Neural cell (in vitro differentiated cells): ENCODE measurements around the gene ACTL8. TPM values are rescaled to one million over a fixed set of nuclear protein-coding genes. Genes with fewer than 3 reads are reported as not detected.

Source experiments
- H2AFZ ChIP-seq: fragments of 200-600, 300-800 bp; sonication (generic), shearing (Covaris generic); 2 replicates; pipeline ENCODE4 v1.6.0; 2014; ENCODE audit warnings: low read depth, mild to moderate bottlenecking, antibody characterized with exemption, low read length, moderate library complexity
- H3F3A ChIP-seq: fragments of 200-600 bp; shearing (Covaris generic); 2 replicates; pipeline ENCODE4 v1.6.1; 2016; ENCODE audit warnings: mild to moderate bottlenecking, moderate library complexity, mixed read lengths, antibody characterized with exemption, low read length; ENCODE audit not compliant: insufficient read depth, poor library complexity, severe bottlenecking
- H3K27ac ChIP-seq: fragments of 200-600, 300-800 bp; sonication (generic), shearing (Covaris generic); 2 replicates; pipeline ENCODE4 v1.5.1; 2014; ENCODE audit warnings: mild to moderate bottlenecking, low read length, moderate library complexity
- H3K27me3 ChIP-seq: fragments of 300-800, 200-600 bp; sonication (generic), shearing (Covaris generic); 2 replicates; pipeline ENCODE4 v1.6.0; 2014; ENCODE audit warnings: mild to moderate bottlenecking, low read depth, low read length, moderate library complexity; ENCODE audit not compliant: insufficient read depth
- H3K36me3 ChIP-seq: fragments of 300-800, 200-600 bp; sonication (generic), shearing (Covaris generic); 2 replicates; pipeline ENCODE4 v1.5.1; 2014; ENCODE audit warnings: mild to moderate bottlenecking, antibody characterized with exemption, low read length, moderate library complexity; ENCODE audit not compliant: insufficient read depth
- H3K4me2 ChIP-seq: fragments of 300-800, 200-600 bp; sonication (generic), shearing (Covaris generic); 2 replicates; pipeline ENCODE4 v1.6.0; 2014; ENCODE audit warnings: mild to moderate bottlenecking, low read length
- H3K4me3 ChIP-seq: fragments of 300-800, 200-600 bp; sonication (generic), shearing (Covaris generic); 2 replicates; pipeline ENCODE4 v1.5.1; 2014; ENCODE audit warnings: mild to moderate bottlenecking, low read length, moderate library complexity
- H3K79me2 ChIP-seq: fragments of 200-600 bp; shearing (Covaris generic); replicated peaks from 2 replicates; pipeline ENCODE4 v1.6.0; 2014; ENCODE audit warnings: mild to moderate bottlenecking, low read length, moderate library complexity; ENCODE audit not compliant: insufficient read depth
- H3K9ac ChIP-seq: fragments of 300-800, 200-600 bp; sonication (generic), shearing (Covaris generic); 2 replicates; pipeline ENCODE4 v1.6.1; 2016; ENCODE audit warnings: mild to moderate bottlenecking, low read length, mixed read lengths
- H3K9me2 ChIP-seq: fragments of 200-600 bp; shearing (Covaris generic); 2 replicates; pipeline ENCODE4 v1.6.1; 2016; ENCODE audit warnings: mild to moderate bottlenecking, low read length, mixed read lengths; ENCODE audit not compliant: insufficient read depth
- H3K9me3 ChIP-seq: fragments of 200-600, 300-800 bp; sonication (generic), shearing (Covaris generic); 2 replicates; pipeline ENCODE4 v1.6.1; 2016; ENCODE audit warnings: mild to moderate bottlenecking, mixed run types, low read length, moderate library complexity, mixed read lengths
- H4K20me1 ChIP-seq: fragments of 200-600 bp; shearing (Covaris generic); 2 replicates; pipeline ENCODE4 v1.6.1; 2016; ENCODE audit warnings: mild to moderate bottlenecking, mixed run types; ENCODE audit not compliant: insufficient read depth
- EP300 ChIP-seq: fragments of 450-650 bp; conservative IDR thresholded peaks from 2 replicates; pipeline ENCODE4 v1.6.1; 2014; ENCODE audit warnings: antibody characterized with exemption, mild to moderate bottlenecking, moderate library complexity; ENCODE audit not compliant: poor library complexity, severe bottlenecking
- EZH2 ChIP-seq: fragments of 200-600, 300-800 bp; shearing (Covaris generic), sonication (generic); IDR thresholded peaks from 2 replicates; pipeline ENCODE4 v1.6.1; 2014; ENCODE audit warnings: antibody characterized with exemption, low read length, borderline replicate concordance, mild to moderate bottlenecking; ENCODE audit not compliant: insufficient read depth, poor library complexity, severe bottlenecking
- MXI1 ChIP-seq: fragments of 450-650 bp; conservative IDR thresholded peaks from 2 replicates; pipeline ENCODE4 v1.6.1; 2014; ENCODE audit warnings: antibody characterized with exemption, mild to moderate bottlenecking; ENCODE audit not compliant: poor library complexity, severe bottlenecking
- POLR2AphosphoS5 ChIP-seq: IDR thresholded peaks from 2 replicates; pipeline ENCODE4 v1.6.1; 2012
- RAD21 ChIP-seq: fragments of 450-650 bp; conservative IDR thresholded peaks from 2 replicates; pipeline ENCODE4 v1.6.1; 2014; ENCODE audit warnings: antibody characterized with exemption, mild to moderate bottlenecking, moderate library complexity
- SMC3 ChIP-seq: fragments of 450-650 bp; conservative IDR thresholded peaks from 2 replicates; pipeline ENCODE4 v1.6.1; 2014; ENCODE audit warnings: antibody characterized with exemption, mild to moderate bottlenecking, moderate library complexity; ENCODE audit not compliant: poor library complexity
- TAF1 ChIP-seq: IDR thresholded peaks from 2 replicates; pipeline ENCODE4 v1.6.1; 2012; ENCODE audit warnings: low read depth
- polyA plus RNA-seq: library from polyadenylated mRNA; depleted of rRNA; stranded (reverse); fragments of >200 nt; gene quantifications from 2 replicates; pipeline ENCODE4 v1.2.3, GENCODE V29; 2014
- TF ChIP-seq, protein P1 (sequence below): IDR thresholded peaks from 2 replicates; pipeline ENCODE4 v1.6.1; 2012; ENCODE audit warnings: borderline replicate concordance
- TF ChIP-seq, protein P2 (sequence below): fragments of 450-650 bp; IDR thresholded peaks from 2 replicates; pipeline ENCODE4 v1.5.1; 2014; ENCODE audit warnings: antibody characterized with exemption, mild to moderate bottlenecking, moderate library complexity; ENCODE audit not compliant: poor library complexity, severe bottlenecking

Gene ACTL8
- polyA plus RNA-seq, 1 donor from 2014 or later = not detected

DNA sequence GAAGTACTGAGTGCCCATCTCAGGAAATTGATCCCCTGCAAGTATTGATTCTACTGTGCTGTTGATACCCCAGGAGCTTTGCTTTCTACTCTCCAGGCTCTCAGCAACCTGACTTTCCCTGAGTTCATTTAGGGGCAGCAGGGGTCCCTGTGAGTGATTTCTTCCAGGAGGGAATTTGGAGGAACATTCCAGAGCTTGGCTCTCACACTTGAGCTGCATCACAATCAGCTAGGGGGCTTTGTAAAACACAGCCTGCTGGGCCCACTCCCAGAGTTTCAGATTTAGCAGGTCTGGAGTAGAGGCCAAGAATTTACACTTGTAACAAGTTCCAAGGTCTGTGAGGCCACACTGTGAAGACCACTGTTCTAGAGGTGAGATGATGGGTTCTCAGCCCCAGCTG, 16.1 kb upstream of the ACTL8 start:
- no peaks in the 10 kb centered on the region for H3K79me2 ChIP-seq
- no peak for TF ChIP-seq TAF1
- TF ChIP-seq SMC3 = no peak
- no peak for TF ChIP-seq RAD21
- TF ChIP-seq, protein P1, sequence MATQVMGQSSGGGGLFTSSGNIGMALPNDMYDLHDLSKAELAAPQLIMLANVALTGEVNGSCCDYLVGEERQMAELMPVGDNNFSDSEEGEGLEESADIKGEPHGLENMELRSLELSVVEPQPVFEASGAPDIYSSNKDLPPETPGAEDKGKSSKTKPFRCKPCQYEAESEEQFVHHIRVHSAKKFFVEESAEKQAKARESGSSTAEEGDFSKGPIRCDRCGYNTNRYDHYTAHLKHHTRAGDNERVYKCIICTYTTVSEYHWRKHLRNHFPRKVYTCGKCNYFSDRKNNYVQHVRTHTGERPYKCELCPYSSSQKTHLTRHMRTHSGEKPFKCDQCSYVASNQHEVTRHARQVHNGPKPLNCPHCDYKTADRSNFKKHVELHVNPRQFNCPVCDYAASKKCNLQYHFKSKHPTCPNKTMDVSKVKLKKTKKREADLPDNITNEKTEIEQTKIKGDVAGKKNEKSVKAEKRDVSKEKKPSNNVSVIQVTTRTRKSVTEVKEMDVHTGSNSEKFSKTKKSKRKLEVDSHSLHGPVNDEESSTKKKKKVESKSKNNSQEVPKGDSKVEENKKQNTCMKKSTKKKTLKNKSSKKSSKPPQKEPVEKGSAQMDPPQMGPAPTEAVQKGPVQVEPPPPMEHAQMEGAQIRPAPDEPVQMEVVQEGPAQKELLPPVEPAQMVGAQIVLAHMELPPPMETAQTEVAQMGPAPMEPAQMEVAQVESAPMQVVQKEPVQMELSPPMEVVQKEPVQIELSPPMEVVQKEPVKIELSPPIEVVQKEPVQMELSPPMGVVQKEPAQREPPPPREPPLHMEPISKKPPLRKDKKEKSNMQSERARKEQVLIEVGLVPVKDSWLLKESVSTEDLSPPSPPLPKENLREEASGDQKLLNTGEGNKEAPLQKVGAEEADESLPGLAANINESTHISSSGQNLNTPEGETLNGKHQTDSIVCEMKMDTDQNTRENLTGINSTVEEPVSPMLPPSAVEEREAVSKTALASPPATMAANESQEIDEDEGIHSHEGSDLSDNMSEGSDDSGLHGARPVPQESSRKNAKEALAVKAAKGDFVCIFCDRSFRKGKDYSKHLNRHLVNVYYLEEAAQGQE = no peak
- no peak for TF ChIP-seq EZH2
- no peak for TF ChIP-seq POLR2AphosphoS5
- TF ChIP-seq, protein P2, sequence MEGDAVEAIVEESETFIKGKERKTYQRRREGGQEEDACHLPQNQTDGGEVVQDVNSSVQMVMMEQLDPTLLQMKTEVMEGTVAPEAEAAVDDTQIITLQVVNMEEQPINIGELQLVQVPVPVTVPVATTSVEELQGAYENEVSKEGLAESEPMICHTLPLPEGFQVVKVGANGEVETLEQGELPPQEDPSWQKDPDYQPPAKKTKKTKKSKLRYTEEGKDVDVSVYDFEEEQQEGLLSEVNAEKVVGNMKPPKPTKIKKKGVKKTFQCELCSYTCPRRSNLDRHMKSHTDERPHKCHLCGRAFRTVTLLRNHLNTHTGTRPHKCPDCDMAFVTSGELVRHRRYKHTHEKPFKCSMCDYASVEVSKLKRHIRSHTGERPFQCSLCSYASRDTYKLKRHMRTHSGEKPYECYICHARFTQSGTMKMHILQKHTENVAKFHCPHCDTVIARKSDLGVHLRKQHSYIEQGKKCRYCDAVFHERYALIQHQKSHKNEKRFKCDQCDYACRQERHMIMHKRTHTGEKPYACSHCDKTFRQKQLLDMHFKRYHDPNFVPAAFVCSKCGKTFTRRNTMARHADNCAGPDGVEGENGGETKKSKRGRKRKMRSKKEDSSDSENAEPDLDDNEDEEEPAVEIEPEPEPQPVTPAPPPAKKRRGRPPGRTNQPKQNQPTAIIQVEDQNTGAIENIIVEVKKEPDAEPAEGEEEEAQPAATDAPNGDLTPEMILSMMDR = no peak
- TF ChIP-seq MXI1 = no peak
- no peak for TF ChIP-seq EP300
- no peak overlapping the region for H3K27ac ChIP-seq
- H3F3A ChIP-seq = no peaks in the 10 kb centered on the region
- no peaks in the 10 kb centered on the region for H3K9me2 ChIP-seq
- no peak overlapping the region for H3K9ac ChIP-seq
- no peaks in the 10 kb centered on the region for H3K36me3 ChIP-seq
- H3K9me3 ChIP-seq = no peaks in the 10 kb centered on the region
- H4K20me1 ChIP-seq = no peaks in the 10 kb centered on the region
- no peaks in the 10 kb centered on the region for H3K27me3 ChIP-seq
- no peak overlapping the region for H2AFZ ChIP-seq
- H3K4me3 ChIP-seq = no peak overlapping the region
- H3K4me2 ChIP-seq = no peak overlapping the region

DNA sequence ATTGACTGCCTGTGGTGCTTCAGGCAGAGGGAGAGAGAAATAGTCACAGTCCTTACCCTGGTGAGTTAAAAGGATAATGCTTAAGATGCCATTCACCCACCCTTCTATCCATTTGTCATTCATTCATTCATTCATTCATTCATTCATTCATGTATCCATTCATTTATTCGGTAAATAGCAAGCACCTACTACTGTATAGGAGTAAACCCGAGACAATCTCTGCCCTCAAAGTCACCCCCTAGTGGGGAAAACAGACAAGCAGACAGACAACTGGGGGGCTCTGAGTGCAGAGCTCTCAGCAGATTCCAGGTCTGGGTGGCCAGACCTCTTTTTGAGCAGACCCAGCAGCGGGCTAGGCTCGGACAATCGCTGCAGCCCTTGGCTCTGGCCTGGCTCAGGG, 14.1 kb upstream of the ACTL8 start:
- Histone ChIP-seq H3K9me2 (no peaks in the 10 kb centered on the region), H3K27me3 (no peaks in the 10 kb centered on the region), H3F3A (no peaks in the 10 kb centered on the region), H2AFZ (no peak overlapping the region), H4K20me1 (no peaks in the 10 kb centered on the region), H3K36me3 (no peaks in the 10 kb centered on the region), H3K4me3 (no peak overlapping the region), H3K9ac (no peak overlapping the region), H3K27ac (no peak overlapping the region), H3K9me3 (no peaks in the 10 kb centered on the region), H3K79me2 (no peaks in the 10 kb centered on the region), H3K4me2 (no peak overlapping the region)
- TF ChIP-seq RAD21 (no peak), EP300 (no peak), POLR2AphosphoS5 (no peak), MXI1 (no peak), EZH2 (no peak), SMC3 (no peak), TAF1 (no peak)
- TF ChIP-seq, protein P2 = no peak
- TF ChIP-seq, protein P1 = no peak
